Omental fat pad (tissue), 4 donors: Measurements from ENCODE around the gene FOXO3. TPM values are rescaled to one million over a fixed set of nuclear protein-coding genes. Genes with fewer than 3 reads are reported as not detected.
A peak's percentile ranks its signal among the peaks of the same experiment; 100 is the strongest.
"Not testable (repeated sequence)": the region's sequence is repeated elsewhere in the genome, so short reads cannot be mapped to it uniquely, and the experiment has no call there.

ENCODE experiments used
- ATAC-seq: fragments of 150-250 bp; one replicate; pipeline ENCODE4 v1.9.1; 2016; ENCODE audit warnings: mild to moderate bottlenecking, moderate library complexity; ENCODE audit not compliant: low FRiP score
- DNase-seq: peaks from one replicate; pipeline ENCODE4 v3.0.0-alpha.2; 2019; ENCODE audit warnings: low spot score
- CTCF ChIP-seq, 3 donors: fragments of 450-650 bp; IDR thresholded peaks; one replicate each; pipeline ENCODE4 v1.5.1; 2016 to 2017; ENCODE audit warnings: antibody characterized with exemption in 3 of 3, mild to moderate bottlenecking in 3 of 3, moderate library complexity in 2 of 3
- total RNA-seq, 4 donors: library from RNA; depleted of rRNA; stranded (reverse); fragments of >200 nt; gene quantifications; one replicate each; pipeline ENCODE4 v1.1.0, GENCODE V29; 2016

Gene FOXO3
- total RNA-seq, 4 donors from 2014 or later: 92.9 to 129 (median 113) TPM

DNA sequence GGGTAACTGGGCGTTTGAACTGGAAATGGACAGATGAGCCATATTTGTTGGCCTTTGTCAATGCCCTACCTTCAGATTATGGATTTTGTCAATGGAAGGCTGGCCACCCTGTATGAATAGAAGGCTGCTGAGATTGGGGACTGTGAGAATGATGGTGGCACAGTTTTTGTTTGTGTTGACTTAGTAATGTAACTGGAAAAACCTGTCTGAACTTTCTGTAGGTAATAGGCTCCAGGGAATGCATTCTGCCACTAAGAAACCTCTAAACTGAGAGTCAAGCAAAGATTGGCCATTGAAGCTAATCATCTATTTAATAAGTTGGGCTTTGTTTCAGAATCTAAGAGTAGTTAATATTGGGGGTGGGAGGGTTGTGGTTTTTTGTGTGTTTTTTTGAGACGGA is 97.5 kb downstream of the FOXO3 start:
- ATAC-seq (no peak), DNase-seq (no peak)
- TF ChIP-seq CTCF (IDR thresholded peaks at IDR 0.05): no peak

DNA sequence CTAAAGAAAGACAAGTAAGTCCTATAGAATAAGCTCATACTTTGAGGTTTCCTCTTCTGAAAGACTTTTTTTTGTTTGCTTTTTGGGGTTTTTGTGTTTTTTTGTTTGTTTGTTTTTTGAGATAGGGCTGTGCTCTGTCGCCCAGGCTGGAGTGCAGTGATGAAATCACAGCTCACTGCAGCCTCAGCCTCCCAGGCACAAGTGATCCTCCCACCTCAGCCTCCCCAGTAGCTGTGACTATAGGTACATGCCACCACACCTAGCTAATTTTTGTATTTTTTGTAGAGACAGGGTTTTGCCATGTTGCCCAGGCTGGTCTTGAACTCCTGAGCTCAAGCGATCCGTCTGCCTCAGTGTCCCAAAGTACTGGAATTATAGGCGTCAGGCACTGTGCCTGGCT is 98.1 kb downstream of the FOXO3 start:
- not testable (repeated sequence) for ATAC-seq, DNase-seq

DNA sequence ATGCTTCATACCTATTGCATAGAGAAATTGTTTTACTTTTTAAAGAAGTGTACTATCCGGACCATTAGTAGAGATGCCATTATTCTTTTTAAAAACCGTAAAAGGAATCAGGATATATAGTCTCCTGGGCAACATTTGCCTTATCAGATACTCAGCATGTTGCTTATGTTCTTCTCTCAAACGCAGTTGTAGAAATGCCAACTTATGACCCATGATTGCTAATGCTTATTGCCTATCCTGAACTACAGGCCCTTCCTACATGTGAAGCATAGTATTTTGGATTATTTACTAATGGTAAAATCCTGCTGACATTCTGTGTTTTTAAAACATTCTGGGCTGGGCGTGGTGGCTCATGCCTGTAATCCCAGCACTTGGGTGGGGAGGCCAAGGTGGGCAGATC is 99.5 kb downstream of the FOXO3 start:
- no peak for ATAC-seq
- TF ChIP-seq CTCF (IDR thresholded peaks at IDR 0.05): no peak
- DNase-seq: no peak

- no peak for TF ChIP-seq CTCF (IDR thresholded peaks at IDR 0.05)
- ATAC-seq: peak; percentile 20
- no peak for DNase-seq
These were observed 100.7 kb downstream of the FOXO3 start for GRCh38 chr6:108661430-108661829.

GRCh38 chr6:108661982-108662381 is 101.3 kb downstream of the FOXO3 start:
- ATAC-seq (no peak), DNase-seq (no peak)
- TF ChIP-seq CTCF (IDR thresholded peaks at IDR 0.05): no peak

- no peak for DNase-seq
- no peak for ATAC-seq
- no peak for TF ChIP-seq CTCF (IDR thresholded peaks at IDR 0.05)
These were observed 102.0 kb downstream of the FOXO3 start for GRCh38 chr6:108662702-108663101.

DNA sequence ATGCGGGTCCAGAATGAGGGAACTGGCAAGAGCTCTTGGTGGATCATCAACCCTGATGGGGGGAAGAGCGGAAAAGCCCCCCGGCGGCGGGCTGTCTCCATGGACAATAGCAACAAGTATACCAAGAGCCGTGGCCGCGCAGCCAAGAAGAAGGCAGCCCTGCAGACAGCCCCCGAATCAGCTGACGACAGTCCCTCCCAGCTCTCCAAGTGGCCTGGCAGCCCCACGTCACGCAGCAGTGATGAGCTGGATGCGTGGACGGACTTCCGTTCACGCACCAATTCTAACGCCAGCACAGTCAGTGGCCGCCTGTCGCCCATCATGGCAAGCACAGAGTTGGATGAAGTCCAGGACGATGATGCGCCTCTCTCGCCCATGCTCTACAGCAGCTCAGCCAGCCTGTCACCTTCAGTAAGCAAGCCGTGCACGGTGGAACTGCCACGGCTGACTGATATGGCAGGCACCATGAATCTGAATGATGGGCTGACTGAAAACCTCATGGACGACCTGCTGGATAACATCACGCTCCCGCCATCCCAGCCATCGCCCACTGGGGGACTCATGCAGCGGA is 102.9 kb downstream of the FOXO3 start:
- ATAC-seq, DNase-seq: not testable (repeated sequence)

GRCh38 chr6:108665495-108666196 is 104.9 kb downstream of the FOXO3 start:
- TF ChIP-seq CTCF (IDR thresholded peaks at IDR 0.05): no peak

More at GRCh38 chr6:108665495-108666196, 104.9 kb downstream of the FOXO3 start:
- DNase-seq (no peak), ATAC-seq (no peak)
